Stomach (tissue), 4 donors: Measurements from ENCODE around the gene R3HDM2.

Experiments used
- CTCF ChIP-seq, 7 experiments: fragments of 450-650 bp in 4 of 7; fragments of 200-600 bp in 3 of 7; sonication (generic) in 3 of 7; IDR thresholded peaks; one replicate each; pipeline ENCODE4 v1.5.1; 2016 to 2019; ENCODE audit warnings: antibody characterized with exemption in 7 of 7, control low read depth in 2 of 7, mild to moderate bottlenecking in 1 of 7
- EP300 ChIP-seq: sonication (generic); formaldehyde crosslinking; IDR thresholded peaks from one replicate; pipeline ENCODE4 v1.6.1; 2017; ENCODE audit warnings: antibody characterized with exemption
- POLR2A ChIP-seq, 4 donors: fragments of 450-650 bp; IDR thresholded peaks; one replicate each; pipeline ENCODE4 v1.6.1; 2016; ENCODE audit warnings: antibody characterized with exemption in 4 of 4, control low read depth in 2 of 4, mild to moderate bottlenecking in 1 of 4, moderate library complexity in 1 of 4

- TF ChIP-seq CTCF (IDR thresholded peaks at IDR 0.05) (no peak), POLR2A (IDR thresholded peaks at IDR 0.05) (no peak), EP300 (no peak)
Observed at GRCh38 chr12:57449375-57449774, 18.5 kb upstream of the R3HDM2 start.
